ENCODE measurements around the gene THSD4.

Gene THSD4

DNA sequence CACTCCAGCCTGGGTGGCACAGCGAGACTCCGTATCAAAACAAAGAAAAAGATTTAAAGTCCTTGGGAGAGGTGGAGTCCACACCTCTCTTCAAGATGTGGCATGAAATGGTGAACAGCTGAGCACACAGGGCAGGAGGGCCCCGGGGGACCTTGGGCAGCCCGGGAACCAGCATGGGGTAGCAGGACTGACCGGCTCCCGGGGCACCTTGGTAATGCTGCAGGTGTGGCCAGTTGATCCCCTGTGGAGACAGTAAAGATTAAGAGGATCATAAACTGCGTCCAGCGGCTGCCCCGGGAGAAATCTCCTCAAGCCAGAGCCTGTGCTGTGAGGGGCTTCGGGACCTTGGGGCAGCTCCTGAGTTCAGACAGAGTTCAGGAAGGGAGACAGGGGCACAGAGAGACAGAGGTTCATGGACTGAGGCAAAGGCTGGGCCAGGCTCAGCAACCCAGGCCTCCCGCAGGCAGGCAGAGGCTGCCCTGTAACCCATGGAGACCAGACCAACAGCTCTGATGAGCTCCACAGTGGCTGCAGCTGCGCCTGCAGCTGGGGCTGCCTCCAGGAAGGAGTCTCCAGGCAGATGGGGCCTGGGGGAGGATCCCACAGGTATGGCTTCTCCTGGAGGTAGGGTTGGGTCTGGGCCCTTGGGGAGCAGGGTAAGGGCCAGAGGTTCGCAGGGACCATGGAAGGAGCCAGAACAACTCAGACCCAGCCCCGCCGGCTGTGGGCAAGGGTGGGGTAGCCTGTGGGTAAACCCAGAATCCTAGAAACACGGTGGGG is 695.2 kb downstream of the THSD4 start, which contains the start of gene NR2E3:
Gene NR2E3, plus strand, starts transcription at position 299 of the 780 bp plus-strand sequence. Its CDS starts 190 bp downstream, at position 489.
- DNase-seq (ENCODE audit: low spot score), result no peak

DNA sequence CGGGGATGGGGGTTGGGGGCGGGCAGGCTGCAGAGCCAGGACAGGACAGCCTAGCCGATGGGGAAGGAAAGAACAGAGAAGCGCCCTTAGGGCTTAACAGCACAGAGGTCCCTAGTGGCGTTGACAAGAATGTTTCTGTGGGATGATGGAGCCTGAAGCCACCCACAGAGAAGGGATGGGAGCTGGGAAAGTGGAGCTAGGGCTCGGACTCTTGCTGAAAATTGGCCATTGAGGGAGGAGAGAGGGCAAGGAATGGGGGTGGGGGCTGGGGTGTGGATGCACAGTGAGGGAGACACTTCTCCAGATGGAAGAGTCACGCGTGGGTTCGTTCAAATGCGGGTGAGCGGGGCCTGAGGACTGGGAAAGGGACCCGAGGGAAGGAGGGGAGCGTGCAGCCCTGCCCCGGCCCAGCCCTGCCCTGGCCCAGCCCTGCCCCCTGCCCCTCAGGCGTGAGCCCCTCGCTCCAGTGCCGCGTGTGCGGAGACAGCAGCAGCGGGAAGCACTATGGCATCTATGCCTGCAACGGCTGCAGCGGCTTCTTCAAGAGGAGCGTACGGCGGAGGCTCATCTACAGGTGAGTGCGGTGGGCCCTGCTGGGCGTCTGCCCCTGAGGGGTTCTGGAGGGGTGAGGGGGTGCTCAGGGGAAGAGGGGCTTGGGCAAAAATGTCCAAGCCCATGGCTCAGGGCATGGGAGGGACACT is 695.9 kb downstream of the THSD4 start:
- DNase-seq (ENCODE audit: low spot score), result no peak

- no peak for DNase-seq (ENCODE audit: low spot score)
Measured at GRCh38 chr15:71811752-71812735, 696.8 kb downstream of the THSD4 start.

GRCh38 chr15:71812966-71813722 is 697.9 kb downstream of the THSD4 start:
- DNase-seq (ENCODE audit: low spot score), result no peak

GRCh38 chr15:71813723-71814470 is 698.6 kb downstream of the THSD4 start:
- DNase-seq (ENCODE audit: low spot score), result no peak

- DNase-seq (ENCODE audit: low spot score), result no peak
Measured at GRCh38 chr15:71815301-71815700, 700.0 kb downstream of the THSD4 start.

DNA sequence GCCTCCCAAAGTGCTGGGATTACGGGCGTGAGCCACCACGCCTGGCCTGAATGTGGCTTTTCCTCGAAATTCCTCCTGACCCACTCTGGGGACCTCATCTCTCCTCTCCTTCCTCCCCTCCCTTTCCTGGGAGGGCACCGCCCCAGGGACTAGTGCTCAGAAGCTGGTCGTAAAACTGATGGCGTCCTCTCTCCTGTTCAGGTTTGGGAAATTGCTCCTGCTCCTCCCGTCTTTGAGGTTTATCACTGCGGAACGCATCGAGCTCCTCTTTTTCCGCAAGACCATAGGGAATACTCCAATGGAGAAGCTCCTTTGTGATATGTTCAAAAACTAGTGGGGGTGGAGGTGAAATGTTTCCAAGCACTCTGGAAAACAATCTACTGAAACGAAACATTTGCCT is 702.1 kb downstream of the THSD4 start:
- DNase-seq (ENCODE audit: low spot score), result no peak

GRCh38 chr15:71820127-71820526 is 704.9 kb downstream of the THSD4 start:
- DNase-seq (ENCODE audit: low spot score), result no peak

DNA sequence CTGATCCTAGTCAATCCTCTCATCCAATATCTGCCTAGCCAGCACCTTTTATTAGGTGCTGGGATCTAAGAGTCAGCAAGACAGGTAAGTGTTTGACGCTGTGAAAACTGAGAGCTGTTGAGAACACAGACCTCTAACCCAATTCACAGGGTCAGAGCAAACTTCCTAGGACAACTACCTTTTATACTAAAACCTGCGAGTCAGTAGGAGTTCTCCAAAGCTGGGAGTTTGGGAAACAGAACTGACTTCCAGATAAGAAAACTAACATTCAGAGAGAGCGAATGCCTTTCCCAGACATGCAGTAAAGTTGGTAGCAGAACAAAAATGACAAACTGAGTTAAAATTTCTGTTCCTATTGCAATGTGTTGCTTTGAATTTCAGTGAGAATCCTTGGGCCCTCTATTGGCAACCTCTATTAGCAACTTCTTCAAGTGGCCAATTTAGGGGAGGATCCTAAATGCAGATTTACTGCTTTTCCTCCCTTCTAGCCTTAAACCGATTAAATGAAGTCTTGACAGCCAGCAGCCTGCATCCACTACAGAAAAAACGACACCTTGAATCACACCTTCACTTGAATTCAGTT is 706.4 kb downstream of the THSD4 start:
- DNase-seq (ENCODE audit: low spot score), result no peak

DNA sequence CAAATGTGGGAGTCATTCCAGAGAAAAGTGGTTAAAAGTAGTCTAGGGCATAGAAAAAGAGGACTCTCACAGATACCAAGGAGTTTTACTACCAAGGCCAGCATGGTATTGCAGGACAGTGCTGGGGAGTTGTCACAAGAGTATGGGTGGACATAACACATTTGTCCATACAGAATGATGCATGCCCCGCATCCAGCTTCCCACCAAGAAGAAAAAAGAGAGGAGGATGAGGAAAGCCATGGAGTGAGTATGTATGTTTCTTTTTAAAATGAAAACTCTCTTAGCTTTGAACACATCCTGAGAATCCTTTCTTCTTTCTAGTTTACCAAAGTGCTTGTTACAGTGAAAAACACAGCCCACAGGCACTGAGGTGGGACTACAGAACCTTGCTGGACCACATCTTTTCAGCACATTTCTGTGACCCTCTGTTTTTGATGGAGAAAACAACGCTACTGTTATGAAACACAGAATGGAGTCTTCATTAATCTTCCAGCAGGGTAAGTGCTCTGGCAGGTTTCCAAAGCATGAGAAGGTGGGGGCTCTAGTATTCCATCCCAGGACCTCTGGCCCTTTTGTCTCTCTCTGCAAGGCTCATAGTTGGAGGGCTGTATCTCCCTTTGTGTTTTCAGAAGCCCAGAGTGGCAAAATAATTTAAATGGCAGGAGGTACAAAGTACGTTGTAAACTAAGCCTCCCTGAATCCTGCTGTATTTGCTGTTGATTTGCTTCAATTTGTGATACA is 707.8 kb downstream of the THSD4 start:
- DNase-seq (ENCODE audit: low spot score), result no peak

GRCh38 chr15:71823801-71824200 is 708.5 kb downstream of the THSD4 start:
- no peak for DNase-seq (ENCODE audit: low spot score)

DNA sequence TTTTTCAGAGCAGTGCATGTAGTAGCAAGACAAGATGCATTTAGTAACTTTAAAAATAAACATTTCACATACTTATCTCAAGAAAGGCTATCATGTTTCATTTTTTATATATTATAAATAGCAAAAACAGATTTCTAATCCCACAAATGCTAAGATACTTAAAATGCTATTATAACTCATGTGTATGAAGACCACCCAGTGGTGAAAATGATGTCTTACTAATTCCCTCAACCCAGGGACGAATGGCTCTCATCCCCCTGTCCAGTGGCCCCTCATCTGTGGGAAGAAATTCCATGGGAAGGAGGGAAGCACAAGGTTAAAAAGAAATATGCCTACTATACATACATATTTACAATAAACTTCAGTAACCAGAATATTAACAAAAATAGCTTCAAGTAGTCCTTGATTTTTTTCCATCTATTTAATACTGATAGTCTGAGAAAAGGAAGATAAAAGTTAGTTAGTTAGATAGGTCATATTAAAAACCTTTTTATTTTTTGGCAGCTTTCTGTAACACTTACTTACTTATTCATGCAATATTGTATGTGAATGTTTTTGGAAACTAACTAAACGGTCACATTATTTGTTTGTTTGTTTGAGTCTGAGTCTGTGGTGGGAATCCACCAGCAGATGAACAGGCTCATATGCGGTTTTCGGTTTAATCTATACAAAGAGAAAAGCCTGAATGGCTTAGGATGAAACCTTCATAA is 709.9 kb downstream of the THSD4 start:
- DNase-seq (ENCODE audit: low spot score), result no peak

GRCh38 chr15:71826196-71826595 is 710.9 kb downstream of the THSD4 start:
- DNase-seq (ENCODE audit: low spot score), result no peak

GRCh38 chr15:71830981-71831380 is 715.7 kb downstream of the THSD4 start:
- no peak for DNase-seq (ENCODE audit: low spot score)
